ENCODE measurements around the gene IL10.

The IL10 gene

GRCh38 chr1:206761159-206761768, 11.0 kb downstream of the IL10 start:
- TF ChIP-seq GATA1 (IDR thresholded peaks at IDR 0.05; ENCODE audit: low read depth, low read length), result no peak
- no peak for TF ChIP-seq POLR2A (IDR thresholded peaks at IDR 0.05; ENCODE audit: low read length)
- no peak for DNase-seq

- no peak for TF ChIP-seq POLR2A (IDR thresholded peaks at IDR 0.05; ENCODE audit: low read length)
- TF ChIP-seq GATA1 (IDR thresholded peaks at IDR 0.05; ENCODE audit: low read depth, low read length), result no peak
- no peak for DNase-seq
Measured at GRCh38 chr1:206760590-206760989, 11.7 kb downstream of the IL10 start.

- DNase-seq, result no peak
- no peak for TF ChIP-seq GATA1 (IDR thresholded peaks at IDR 0.05; ENCODE audit: low read depth, low read length)
- TF ChIP-seq POLR2A (IDR thresholded peaks at IDR 0.05; ENCODE audit: low read length), result no peak
Measured at GRCh38 chr1:206757524-206758266, 14.6 kb downstream of the IL10 start.

- no peak for TF ChIP-seq POLR2A (IDR thresholded peaks at IDR 0.05; ENCODE audit: low read length)
- TF ChIP-seq GATA1 (IDR thresholded peaks at IDR 0.05; ENCODE audit: low read depth, low read length), result no peak
- no peak for DNase-seq
Measured at GRCh38 chr1:206754011-206754410, 18.3 kb downstream of the IL10 start.

GRCh38 chr1:206753141-206753540, 19.2 kb downstream of the IL10 start:
- DNase-seq, result no peak
- TF ChIP-seq GATA1 (IDR thresholded peaks at IDR 0.05; ENCODE audit: low read depth, low read length) (no peak), POLR2A (IDR thresholded peaks at IDR 0.05; ENCODE audit: low read length) (no peak)

- DNase-seq, result no peak
- TF ChIP-seq GATA1 (IDR thresholded peaks at IDR 0.05; ENCODE audit: low read depth, low read length) (no peak), POLR2A (IDR thresholded peaks at IDR 0.05; ENCODE audit: low read length) (no peak)
Measured at GRCh38 chr1:206752481-206752880, 19.8 kb downstream of the IL10 start.

GRCh38 chr1:206751891-206752290, 20.4 kb downstream of the IL10 start:
- TF ChIP-seq POLR2A (IDR thresholded peaks at IDR 0.05; ENCODE audit: low read length) (no peak), GATA1 (IDR thresholded peaks at IDR 0.05; ENCODE audit: low read depth, low read length) (no peak)
- no peak for DNase-seq

GRCh38 chr1:206748348-206749030, 23.8 kb downstream of the IL10 start:
- TF ChIP-seq GATA1 (IDR thresholded peaks at IDR 0.05; ENCODE audit: low read depth, low read length) (no peak), POLR2A (IDR thresholded peaks at IDR 0.05; ENCODE audit: low read length) (no peak)
- no peak for DNase-seq

- no peak for TF ChIP-seq GATA1 (IDR thresholded peaks at IDR 0.05; ENCODE audit: low read depth, low read length)
- TF ChIP-seq POLR2A (IDR thresholded peaks at IDR 0.05; ENCODE audit: low read length), result no peak
- no peak for DNase-seq
Measured at GRCh38 chr1:206745301-206745700, 27.0 kb downstream of the IL10 start.

- no peak for DNase-seq
- TF ChIP-seq GATA1 (IDR thresholded peaks at IDR 0.05; ENCODE audit: low read depth, low read length), result no peak
Measured at GRCh38 chr1:206744683-206745082, 27.6 kb downstream of the IL10 start.

GRCh38 chr1:206742719-206743383, 29.4 kb downstream of the IL10 start:
- TF ChIP-seq GATA1 (IDR thresholded peaks at IDR 0.05; ENCODE audit: low read depth, low read length) (no peak), POLR2A (IDR thresholded peaks at IDR 0.05; ENCODE audit: low read length) (no peak)
- DNase-seq, result no peak

- TF ChIP-seq GATA1 (IDR thresholded peaks at IDR 0.05; ENCODE audit: low read depth, low read length), result no peak
- TF ChIP-seq POLR2A (IDR thresholded peaks at IDR 0.05; ENCODE audit: low read length), result no peak
- no peak for DNase-seq
Measured at GRCh38 chr1:206741142-206741701, 31.1 kb downstream of the IL10 start.

- no peak for TF ChIP-seq GATA1 (IDR thresholded peaks at IDR 0.05; ENCODE audit: low read depth, low read length)
- no peak for TF ChIP-seq POLR2A (IDR thresholded peaks at IDR 0.05; ENCODE audit: low read length)
- no peak for DNase-seq
Measured at GRCh38 chr1:206739411-206740076, 32.8 kb downstream of the IL10 start.
